IMR-90 (cell line): ENCODE measurements around the gene CDK17.

ENCODE experiments used
- MAFK ChIP-seq: IDR thresholded peaks from 2 replicates; pipeline ENCODE4 v1.6.1; 2012; ENCODE audit warnings: low read depth, low read length, improper control_type of control experiment
- POLR2A ChIP-seq: IDR thresholded peaks from 2 replicates; pipeline ENCODE4 v1.6.1; 2012; ENCODE audit warnings: mild to moderate bottlenecking, low read depth, low read length
- RFX5 ChIP-seq: IDR thresholded peaks from 2 replicates; pipeline ENCODE4 v1.8.0; 2012; ENCODE audit warnings: low read depth, mild to moderate bottlenecking, low read length, moderate library complexity
- TF ChIP-seq, protein P1 (sequence below): fragments of 150-350 bp; IDR thresholded peaks from 2 replicates; pipeline ENCODE4 v1.6.1; 2016; ENCODE audit warnings: low read depth, mild to moderate bottlenecking, low read length, moderate library complexity, borderline replicate concordance
- TF ChIP-seq, protein P2 (sequence below): conservative IDR thresholded peaks from 2 replicates; pipeline ENCODE4 v1.5.1; 2012; ENCODE audit warnings: mild to moderate bottlenecking, low read depth, low read length, improper control_type of control experiment

DNA sequence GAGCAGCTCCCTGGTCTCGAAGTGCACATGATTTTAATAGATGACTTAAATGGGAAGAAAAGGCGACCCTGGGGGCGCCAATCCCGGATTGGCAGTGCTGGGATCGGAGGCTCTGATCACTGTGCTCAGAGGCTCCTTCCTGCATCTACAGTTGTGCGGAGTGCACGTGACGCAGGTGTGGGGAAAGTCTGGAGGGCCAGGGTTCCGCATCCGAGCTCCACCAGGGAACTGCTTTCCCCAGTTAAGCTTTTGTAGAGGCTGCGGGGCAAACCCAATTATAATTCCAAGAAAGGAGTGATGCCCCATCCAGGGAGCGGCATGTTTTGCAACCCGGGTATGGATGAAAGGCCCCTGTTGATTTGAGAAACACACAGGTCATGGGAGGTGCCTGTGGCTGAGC, 169.6 kb downstream of the CDK17 start:
- TF ChIP-seq, protein P1, sequence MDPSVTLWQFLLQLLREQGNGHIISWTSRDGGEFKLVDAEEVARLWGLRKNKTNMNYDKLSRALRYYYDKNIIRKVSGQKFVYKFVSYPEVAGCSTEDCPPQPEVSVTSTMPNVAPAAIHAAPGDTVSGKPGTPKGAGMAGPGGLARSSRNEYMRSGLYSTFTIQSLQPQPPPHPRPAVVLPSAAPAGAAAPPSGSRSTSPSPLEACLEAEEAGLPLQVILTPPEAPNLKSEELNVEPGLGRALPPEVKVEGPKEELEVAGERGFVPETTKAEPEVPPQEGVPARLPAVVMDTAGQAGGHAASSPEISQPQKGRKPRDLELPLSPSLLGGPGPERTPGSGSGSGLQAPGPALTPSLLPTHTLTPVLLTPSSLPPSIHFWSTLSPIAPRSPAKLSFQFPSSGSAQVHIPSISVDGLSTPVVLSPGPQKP, result no peak
- TF ChIP-seq, protein P2, sequence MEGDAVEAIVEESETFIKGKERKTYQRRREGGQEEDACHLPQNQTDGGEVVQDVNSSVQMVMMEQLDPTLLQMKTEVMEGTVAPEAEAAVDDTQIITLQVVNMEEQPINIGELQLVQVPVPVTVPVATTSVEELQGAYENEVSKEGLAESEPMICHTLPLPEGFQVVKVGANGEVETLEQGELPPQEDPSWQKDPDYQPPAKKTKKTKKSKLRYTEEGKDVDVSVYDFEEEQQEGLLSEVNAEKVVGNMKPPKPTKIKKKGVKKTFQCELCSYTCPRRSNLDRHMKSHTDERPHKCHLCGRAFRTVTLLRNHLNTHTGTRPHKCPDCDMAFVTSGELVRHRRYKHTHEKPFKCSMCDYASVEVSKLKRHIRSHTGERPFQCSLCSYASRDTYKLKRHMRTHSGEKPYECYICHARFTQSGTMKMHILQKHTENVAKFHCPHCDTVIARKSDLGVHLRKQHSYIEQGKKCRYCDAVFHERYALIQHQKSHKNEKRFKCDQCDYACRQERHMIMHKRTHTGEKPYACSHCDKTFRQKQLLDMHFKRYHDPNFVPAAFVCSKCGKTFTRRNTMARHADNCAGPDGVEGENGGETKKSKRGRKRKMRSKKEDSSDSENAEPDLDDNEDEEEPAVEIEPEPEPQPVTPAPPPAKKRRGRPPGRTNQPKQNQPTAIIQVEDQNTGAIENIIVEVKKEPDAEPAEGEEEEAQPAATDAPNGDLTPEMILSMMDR, result no peak
- TF ChIP-seq RFX5, result no peak
- no peak for TF ChIP-seq POLR2A
- no peak for TF ChIP-seq MAFK
